HEK293 (cell line): ENCODE data around the gene BCAR1.

ENCODE experiments used
- CTCF ChIA-PET: fragments of 350-600 bp; formaldehyde crosslinking; extraction: SDS; loops from one replicate; lab custom pipeline; 2021; ENCODE audit warnings: antibody characterized with exemption; lab: Yijun Ruan, JAX
- POLR2A ChIA-PET: fragments of 300-600 bp; formaldehyde crosslinking; extraction: SDS; loops from one replicate; lab custom pipeline; 2020; ENCODE audit warnings: antibody characterized with exemption, inconsistent platforms; lab: Yijun Ruan, JAX
- H3K27ac ChIP-seq: fragments of 200-500 bp; sonication (Bioruptor generic); 2 replicates; pipeline ENCODE4 v1.5.1; 2014; ENCODE audit warnings: low read depth, low read length, control low read depth, inconsistent platforms; ENCODE audit errors: extremely low read depth
- H3K36me3 ChIP-seq, 2 experiments: fragments of 200-500 bp in 1 of 2; sonication (Bioruptor generic) in 1 of 2; 1 replicate in 1 of 2; 2 replicates in 1 of 2; pipeline ENCODE4 v1.5.1; 2014 to 2017; ENCODE audit warnings: inconsistent platforms in 2 of 2, low read length in 2 of 2; ENCODE audit not compliant: control insufficient read depth in 2 of 2, insufficient read depth in 1 of 2
- H3K4me1 ChIP-seq: fragments of 200-500 bp; sonication (Bioruptor generic); 2 replicates; pipeline ENCODE4 v1.5.1; 2014; ENCODE audit warnings: mild to moderate bottlenecking, low read length, inconsistent platforms; ENCODE audit not compliant: control insufficient read depth, insufficient read depth
- H3K4me3 ChIP-seq: 2 replicates; pipeline ENCODE4 v1.5.1; 2011; ENCODE audit warnings: low read depth, mild to moderate bottlenecking, control low read depth, low read length, moderate library complexity
- H3K9me3 ChIP-seq: fragments of 200-500 bp; sonication (Bioruptor generic); 2 replicates; pipeline ENCODE4 v1.5.1; 2014; ENCODE audit warnings: low read depth, low read length, inconsistent platforms; ENCODE audit not compliant: control insufficient read depth, insufficient read depth
- KLF10 ChIP-seq: fragments of 450-650 bp; IDR thresholded peaks from 2 replicates; pipeline ENCODE4 v1.5.1; 2018; ENCODE audit warnings: missing biosample characterization, mild to moderate bottlenecking, missing genetic modification characterization
- KLF17 ChIP-seq: fragments of 450-650 bp; formaldehyde crosslinking; IDR thresholded peaks from 2 replicates; pipeline ENCODE4 v1.5.1; 2016; ENCODE audit warnings: missing biosample characterization, missing genetic modification characterization
- PRDM1 ChIP-seq: fragments of 450-650 bp; formaldehyde crosslinking; IDR thresholded peaks from 2 replicates; pipeline ENCODE4; 2016; ENCODE audit warnings: missing biosample characterization, missing genetic modification characterization
- RBAK ChIP-seq: fragments of 450-650 bp; formaldehyde crosslinking; IDR thresholded peaks from 2 replicates; pipeline ENCODE4 v1.5.1; 2016; ENCODE audit warnings: missing biosample characterization, missing genetic modification characterization
- WT1 ChIP-seq: fragments of 450-650 bp; formaldehyde crosslinking; IDR thresholded peaks from 2 replicates; pipeline ENCODE4 v1.5.1; 2016; ENCODE audit warnings: missing biosample characterization, missing genetic modification characterization
- ZBTB17 ChIP-seq: fragments of 450-650 bp; formaldehyde crosslinking; IDR thresholded peaks from 2 replicates; pipeline ENCODE4 v1.5.1; 2016; ENCODE audit warnings: missing biosample characterization, missing genetic modification characterization
- ZBTB20 ChIP-seq: fragments of 450-650 bp; formaldehyde crosslinking; IDR thresholded peaks from 2 replicates; pipeline ENCODE4 v1.5.1; 2016; ENCODE audit warnings: missing biosample characterization, missing genetic modification characterization
- ZBTB21 ChIP-seq: fragments of 450-650 bp; formaldehyde crosslinking; IDR thresholded peaks from 2 replicates; pipeline ENCODE4 v1.5.1; 2017; ENCODE audit warnings: missing biosample characterization, missing genetic modification characterization
- ZFHX2 ChIP-seq: fragments of 450-650 bp; formaldehyde crosslinking; conservative IDR thresholded peaks from 2 replicates; pipeline ENCODE4 v1.5.1; 2016; ENCODE audit warnings: missing biosample characterization, missing genetic modification characterization
- ZNF114 ChIP-seq: fragments of 450-650 bp; formaldehyde crosslinking; IDR thresholded peaks from 2 replicates; pipeline ENCODE4 v1.5.0; 2017; ENCODE audit warnings: missing biosample characterization, missing genetic modification characterization
- ZNF175 ChIP-seq: fragments of 450-650 bp; formaldehyde crosslinking; IDR thresholded peaks from 2 replicates; pipeline ENCODE4 v1.5.1; 2016; ENCODE audit warnings: missing biosample characterization, missing genetic modification characterization
- ZNF2 ChIP-seq: fragments of 450-650 bp; formaldehyde crosslinking; IDR thresholded peaks from 2 replicates; pipeline ENCODE4 v1.5.1; 2016; ENCODE audit warnings: missing biosample characterization, missing genetic modification characterization
- ZNF292 ChIP-seq: fragments of 450-650 bp; formaldehyde crosslinking; IDR thresholded peaks from 2 replicates; pipeline ENCODE4 v1.5.1; 2016; ENCODE audit warnings: low read depth, missing biosample characterization, missing genetic modification characterization, borderline replicate concordance
- ZNF302 ChIP-seq: fragments of 450-650 bp; formaldehyde crosslinking; IDR thresholded peaks from 2 replicates; pipeline ENCODE4 v1.5.1; 2016; ENCODE audit warnings: missing biosample characterization, missing genetic modification characterization, low read depth
- ZNF449 ChIP-seq: fragments of 450-650 bp; formaldehyde crosslinking; IDR thresholded peaks from 2 replicates; pipeline ENCODE4 v1.5.1; 2017; ENCODE audit warnings: missing biosample characterization, mild to moderate bottlenecking, missing genetic modification characterization, moderate library complexity
- ZNF48 ChIP-seq: fragments of 450-650 bp; formaldehyde crosslinking; IDR thresholded peaks from 2 replicates; pipeline ENCODE4 v1.5.1; 2016; ENCODE audit warnings: missing biosample characterization, missing genetic modification characterization
- ZNF514 ChIP-seq: fragments of 450-650 bp; formaldehyde crosslinking; IDR thresholded peaks from 2 replicates; pipeline ENCODE4 v1.5.1; 2016; ENCODE audit warnings: missing biosample characterization, missing genetic modification characterization
- ZNF549 ChIP-seq: fragments of 450-650 bp; IDR thresholded peaks from 2 replicates; pipeline ENCODE4 v1.5.1; 2018; ENCODE audit warnings: missing biosample characterization, missing genetic modification characterization, mild to moderate bottlenecking, inconsistent platforms, moderate library complexity
- ZNF658 ChIP-seq: fragments of 450-650 bp; formaldehyde crosslinking; IDR thresholded peaks from 2 replicates; pipeline ENCODE4; 2016; ENCODE audit warnings: missing biosample characterization, missing genetic modification characterization
- ZNF660 ChIP-seq: fragments of 450-650 bp; IDR thresholded peaks from 2 replicates; pipeline ENCODE4 v1.5.1; 2018; ENCODE audit warnings: missing biosample characterization, mild to moderate bottlenecking, missing genetic modification characterization
- ZNF837 ChIP-seq: fragments of 450-650 bp; formaldehyde crosslinking; IDR thresholded peaks from 2 replicates; pipeline ENCODE4 v1.5.1; 2016; ENCODE audit warnings: missing biosample characterization, missing genetic modification characterization
- ZSCAN18 ChIP-seq: fragments of 450-650 bp; formaldehyde crosslinking; IDR thresholded peaks from 2 replicates; pipeline ENCODE4 v1.5.1; 2016; ENCODE audit warnings: missing biosample characterization, missing genetic modification characterization
- TF ChIP-seq, protein P1 (sequence below): fragments of 450-650 bp; formaldehyde crosslinking; optimal IDR thresholded peaks from 2 replicates; pipeline ENCODE3; 2016; ENCODE audit warnings: missing biosample characterization, mild to moderate bottlenecking, missing genetic modification characterization

The BCAR1 gene

GRCh38 chr16:75251280-75252048, at the start of gene BCAR1 (continued):
- no peak for TF ChIP-seq ZNF837 (tag by site-specific recombination)
- TF ChIP-seq ZNF114, result no peak
- no peak for TF ChIP-seq ZNF292
- TF ChIP-seq ZBTB20 (tag by site-specific recombination), result peak; percentile 65
- no peak for TF ChIP-seq ZNF549 (tag by site-specific recombination)

DNA sequence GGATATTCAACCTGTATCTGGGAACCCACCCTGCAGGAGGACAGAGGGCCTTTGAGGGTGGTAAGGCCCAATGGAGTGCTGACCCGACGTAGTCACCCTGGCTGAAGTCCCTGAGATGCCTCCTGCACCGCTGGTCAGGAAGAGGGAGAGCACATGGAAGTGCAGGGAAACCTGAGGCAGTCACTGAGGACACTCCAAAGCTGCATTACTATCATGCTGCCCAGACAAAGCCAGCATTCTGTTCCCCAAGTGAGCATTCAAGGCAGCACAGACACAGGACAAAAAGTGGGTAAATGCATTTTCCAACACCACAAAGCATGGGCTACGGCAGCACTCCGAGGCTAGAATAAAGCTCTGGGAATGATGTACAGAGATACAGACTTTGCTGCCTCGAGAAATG, 46.8 kb upstream of the BCAR1 start:
- Histone ChIP-seq H3K36me3 (peaks cover 0 to 75% of the 10 kb centered on the region in 2 experiments; a peak in 2 of 3 replicates), H3K4me1 (no peaks in the 10 kb centered on the region), H3K4me3 (no peak overlapping the region), H3K9me3 (no peaks in the 10 kb centered on the region), H3K27ac (no peak overlapping the region)
- no peak for TF ChIP-seq ZNF658 (tag by site-specific recombination)
- no peak for TF ChIP-seq KLF10 (tag by site-specific recombination)
- TF ChIP-seq ZBTB17 (tag by site-specific recombination), result no peak
- no peak for TF ChIP-seq ZSCAN18 (tag by site-specific recombination)
- no peak for TF ChIP-seq ZNF660 (tag by site-specific recombination)
- no peak for TF ChIP-seq ZNF2 (tag by site-specific recombination)
- TF ChIP-seq WT1 (tag by site-specific recombination), result no peak
- POLR2A ChIA-PET, result no interaction called here
- CTCF ChIA-PET, result no interaction called here

GRCh38 chr16:75296606-75297005, 45.2 kb upstream of the BCAR1 start:
- no peak for TF ChIP-seq RBAK (tag by site-specific recombination)
- TF ChIP-seq ZNF175 (tag by site-specific recombination), result no peak
- TF ChIP-seq ZNF302 (tag by site-specific recombination), result no peak
- no peak for TF ChIP-seq ZBTB21 (tag by site-specific recombination)
- TF ChIP-seq, protein P1, sequence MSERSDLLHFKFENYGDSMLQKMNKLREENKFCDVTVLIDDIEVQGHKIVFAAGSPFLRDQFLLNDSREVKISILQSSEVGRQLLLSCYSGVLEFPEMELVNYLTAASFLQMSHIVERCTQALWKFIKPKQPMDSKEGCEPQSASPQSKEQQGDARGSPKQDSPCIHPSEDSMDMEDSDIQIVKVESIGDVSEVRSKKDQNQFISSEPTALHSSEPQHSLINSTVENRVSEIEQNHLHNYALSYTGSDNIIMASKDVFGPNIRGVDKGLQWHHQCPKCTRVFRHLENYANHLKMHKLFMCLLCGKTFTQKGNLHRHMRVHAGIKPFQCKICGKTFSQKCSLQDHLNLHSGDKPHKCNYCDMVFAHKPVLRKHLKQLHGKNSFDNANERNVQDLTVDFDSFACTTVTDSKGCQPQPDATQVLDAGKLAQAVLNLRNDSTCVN (tag by site-specific recombination), result no peak
- no peak for TF ChIP-seq WT1 (tag by site-specific recombination)
- H3K36me3 ChIP-seq, result peaks cover 0 to 80% of the 10 kb centered on the region in 2 experiments; a peak in 2 of 3 replicates
- no peaks in the 10 kb centered on the region for H3K4me1 ChIP-seq
- H3K4me3 ChIP-seq, result no peak overlapping the region
- ChIA-PET POLR2A (no interaction called here), CTCF (interaction anchor here (0.7 kb wide), 1 partner anchor 168 kb away, joined by 3 read pairs; no protein-coding TSS in a partner anchor)
- H3K9me3 ChIP-seq, result no peaks in the 10 kb centered on the region
- no peak overlapping the region for H3K27ac ChIP-seq

DNA sequence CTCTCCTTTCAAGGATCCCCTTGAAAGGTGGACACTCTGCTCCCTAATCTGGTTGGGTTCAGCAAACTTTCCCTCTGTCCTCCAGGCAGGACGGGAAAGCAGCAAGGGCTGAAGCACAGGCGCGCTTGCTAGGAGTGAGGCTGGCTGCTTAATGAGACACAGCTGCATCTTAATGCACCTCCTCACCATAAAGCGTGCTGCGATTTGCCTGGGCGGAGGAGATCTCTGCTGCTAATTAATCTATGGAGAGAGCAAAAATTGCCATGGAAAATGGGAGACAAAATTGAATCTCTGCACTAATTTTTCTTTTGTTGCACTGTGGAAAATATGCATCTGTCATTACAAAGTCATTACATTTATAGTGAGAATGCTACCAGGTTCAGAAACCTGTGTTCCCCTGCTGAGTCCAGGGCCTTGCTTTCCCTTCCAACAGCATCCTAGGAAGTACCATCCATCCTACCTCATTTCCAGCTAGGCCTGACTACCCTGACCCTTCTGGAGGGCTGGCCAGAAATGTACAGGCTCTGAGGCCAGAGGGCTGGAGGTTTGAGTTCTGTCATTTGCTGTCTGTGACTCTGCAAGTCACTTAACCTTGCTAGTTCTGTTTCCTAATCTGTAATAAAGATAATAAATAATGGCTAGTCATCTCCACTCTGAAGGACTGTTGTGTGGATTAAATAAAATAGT, 43.5 kb upstream of the BCAR1 start:
- H3K27ac ChIP-seq, result no peak overlapping the region
- CTCF ChIA-PET, result no interaction called here
- POLR2A ChIA-PET, result no interaction called here
- H3K9me3 ChIP-seq, result no peaks in the 10 kb centered on the region
- no peaks in the 10 kb centered on the region for H3K4me1 ChIP-seq
- no peak overlapping the region for H3K4me3 ChIP-seq
- H3K36me3 ChIP-seq, result peaks cover 0 to 78% of the 10 kb centered on the region in 2 experiments; a peak in 2 of 3 replicates
- TF ChIP-seq ZNF449 (tag by site-specific recombination) (no peak), ZNF48 (tag by site-specific recombination) (no peak), ZNF514 (tag by site-specific recombination) (no peak), ZFHX2 (tag by site-specific recombination) (no peak), KLF17 (tag by site-specific recombination) (no peak), PRDM1 (no peak)
